IMR-90 (cell line): ENCODE results near the gene ANGEL1. TPM values are rescaled to one million over a fixed set of nuclear protein-coding genes. Genes with fewer than 3 reads are reported as not detected.

Experiments
- ATAC-seq: fragments of 200-7000 bp; cut with Tn5 transposase; 2 replicates; pipeline ENCODE4 v1.9.1; 2020; ENCODE audit warnings: low read depth, mild to moderate bottlenecking, moderate library complexity
- BruUV-seq: library from RNA; stranded (reverse); fragments of 400-500 nt; replicated peaks from 2 replicates; lab custom pipeline; 2021; lab: Mats Ljungman, UMichigan
- CTCF ChIA-PET: fragments of 300-600 bp; formaldehyde crosslinking; extraction: SDS; loops from one replicate; lab custom pipeline; 2021; ENCODE audit warnings: antibody characterized with exemption; lab: Yijun Ruan, JAX
- POLR2A ChIA-PET: fragments of 300-600 bp; sonication (Branson Sonifier 250); formaldehyde crosslinking; loops from one replicate; lab custom pipeline; 2022; ENCODE audit warnings: antibody characterized with exemption; ENCODE audit not compliant: unreplicated experiment; lab: Charles Lee
- DNase-seq: peaks from one replicate; pipeline ENCODE4 v3.0.0; 2013
- H2AFZ ChIP-seq: replicated peaks from 2 replicates; pipeline ENCODE3; 2013; ENCODE audit warnings: low read length, mild to moderate bottlenecking; ENCODE audit not compliant: poor library complexity
- H2AK5ac ChIP-seq: 2 replicates; pipeline ENCODE4 v1.6.1; 2013; ENCODE audit warnings: low read depth, low read length, inconsistent platforms
- H2AK9ac ChIP-seq: replicated peaks from 2 replicates; pipeline ENCODE3; 2013; ENCODE audit warnings: mild to moderate bottlenecking, low read depth, low read length, moderate library complexity; ENCODE audit not compliant: poor library complexity
- H2BK120ac ChIP-seq: 2 replicates; pipeline ENCODE4 v1.6.1; 2013; ENCODE audit warnings: low read depth, low read length, inconsistent platforms
- H2BK15ac ChIP-seq: 3 replicates; pipeline ENCODE4 v1.6.1; 2013; ENCODE audit warnings: low read depth, low read length, inconsistent platforms
- H2BK20ac ChIP-seq: 2 replicates; pipeline ENCODE4 v1.6.1; 2013; ENCODE audit warnings: low read depth, mild to moderate bottlenecking, inconsistent platforms, low read length, moderate library complexity
- H2BK5ac ChIP-seq: 2 replicates; pipeline ENCODE4 v1.6.1; 2013; ENCODE audit warnings: mild to moderate bottlenecking, low read depth, low read length, inconsistent platforms; ENCODE audit not compliant: poor library complexity, severe bottlenecking
- H3K14ac ChIP-seq: replicated peaks from 2 replicates; pipeline ENCODE4 v1.6.1; 2013; ENCODE audit warnings: low read depth, low read length, inconsistent platforms
- H3K18ac ChIP-seq: 2 replicates; pipeline ENCODE4 v1.6.1; 2013; ENCODE audit warnings: low read depth, low read length, control low read depth
- H3K23ac ChIP-seq: 2 replicates; pipeline ENCODE4 v1.6.1; 2013; ENCODE audit warnings: low read depth, low read length, inconsistent platforms
- H3K27ac ChIP-seq: 2 replicates; pipeline ENCODE4 v1.5.1; 2013; ENCODE audit warnings: mild to moderate bottlenecking, control low read depth, low read length; ENCODE audit not compliant: insufficient read depth
- H3K27me3 ChIP-seq: 2 replicates; pipeline ENCODE4 v1.6.1; 2013; ENCODE audit warnings: low read length; ENCODE audit not compliant: control insufficient read depth, insufficient read depth
- H3K36me3 ChIP-seq: 2 replicates; pipeline ENCODE4 v1.6.1; 2013; ENCODE audit warnings: low read length, mixed read lengths; ENCODE audit not compliant: control insufficient read depth, insufficient read depth
- H3K4ac ChIP-seq: 2 replicates; pipeline ENCODE4 v1.6.1; 2013; ENCODE audit warnings: low read depth, low read length, inconsistent platforms
- H3K4me1 ChIP-seq: 2 replicates; pipeline ENCODE4 v1.6.1; 2013; ENCODE audit warnings: low read length, mixed read lengths; ENCODE audit not compliant: control insufficient read depth, insufficient read depth
- H3K4me2 ChIP-seq: 2 replicates; pipeline ENCODE4 v1.6.1; 2013; ENCODE audit warnings: low read depth, mild to moderate bottlenecking, control low read depth, low read length, moderate library complexity
- H3K4me3 ChIP-seq: 2 replicates; pipeline ENCODE4 v1.5.1; 2013; ENCODE audit warnings: low read depth, mild to moderate bottlenecking, control low read depth, low read length, moderate library complexity; ENCODE audit not compliant: insufficient read depth
- H3K56ac ChIP-seq: 2 replicates; pipeline ENCODE4 v1.6.1; 2013; ENCODE audit warnings: low read length, inconsistent platforms; ENCODE audit not compliant: insufficient read depth; ENCODE audit errors: extremely low read depth
- H3K79me1 ChIP-seq, 2 experiments: 2 replicates each; pipeline ENCODE4 v1.6.1; 2013; ENCODE audit warnings: low read length in 2 of 2, inconsistent platforms in 1 of 2, low read depth in 1 of 2
- H3K9ac ChIP-seq: 2 replicates; pipeline ENCODE4 v1.6.1; 2013; ENCODE audit warnings: low read depth, low read length, control low read depth
- H3K9me1 ChIP-seq: 2 replicates; pipeline ENCODE4 v1.6.1; 2013; ENCODE audit warnings: low read length, inconsistent platforms; ENCODE audit not compliant: insufficient read depth
- H3K9me3 ChIP-seq: 2 replicates; pipeline ENCODE4 v1.6.1; 2013; ENCODE audit warnings: low read length; ENCODE audit not compliant: control insufficient read depth, insufficient read depth
- H4K20me1 ChIP-seq: 2 replicates; pipeline ENCODE4 v1.6.1; 2013; ENCODE audit warnings: low read length, inconsistent platforms; ENCODE audit not compliant: insufficient read depth
- H4K5ac ChIP-seq: 2 replicates; pipeline ENCODE4 v1.6.1; 2013; ENCODE audit warnings: mild to moderate bottlenecking, low read depth, low read length, control low read depth
- H4K8ac ChIP-seq, 2 experiments: 2 replicates each; pipeline ENCODE4 v1.6.1; 2013; ENCODE audit warnings: low read depth in 2 of 2, low read length in 2 of 2, control low read depth in 1 of 2, inconsistent platforms in 1 of 2
- H4K91ac ChIP-seq: 2 replicates; pipeline ENCODE4 v1.6.1; 2013; ENCODE audit warnings: low read depth, low read length, inconsistent platforms; ENCODE audit not compliant: insufficient read depth
- BHLHE40 ChIP-seq: fragments of 150-350 bp; IDR thresholded peaks from 2 replicates; pipeline ENCODE4 v1.6.1; 2016; ENCODE audit warnings: mild to moderate bottlenecking, low read depth, low read length
- CEBPB ChIP-seq: IDR thresholded peaks from 2 replicates; pipeline ENCODE4 v1.6.1; 2012; ENCODE audit warnings: low read depth, low read length, improper control_type of control experiment
- FOS ChIP-seq: fragments of 150-350 bp; IDR thresholded peaks from 2 replicates; pipeline ENCODE4 v1.6.1; 2016; ENCODE audit warnings: low read depth, low read length
- MAFK ChIP-seq: IDR thresholded peaks from 2 replicates; pipeline ENCODE4 v1.6.1; 2012; ENCODE audit warnings: low read depth, low read length, improper control_type of control experiment
- MAZ ChIP-seq: IDR thresholded peaks from 2 replicates; pipeline ENCODE4 v1.6.1; 2012; ENCODE audit warnings: low read depth, mild to moderate bottlenecking, low read length, improper control_type of control experiment, moderate library complexity, borderline replicate concordance
- MXI1 ChIP-seq: IDR thresholded peaks from 2 replicates; pipeline ENCODE4 v1.6.1; 2012; ENCODE audit warnings: low read depth, mild to moderate bottlenecking, low read length, moderate library complexity, borderline replicate concordance
- NFE2L2 ChIP-seq: fragments of 150-350 bp; IDR thresholded peaks from 2 replicates; pipeline ENCODE4 v1.6.1; 2016; ENCODE audit warnings: low read depth, mild to moderate bottlenecking, low read length
- POLR2A ChIP-seq: IDR thresholded peaks from 2 replicates; pipeline ENCODE4 v1.6.1; 2012; ENCODE audit warnings: mild to moderate bottlenecking, low read depth, low read length
- RAD21 ChIP-seq: IDR thresholded peaks from 2 replicates; pipeline ENCODE4 v1.6.1; 2012; ENCODE audit warnings: low read length, improper control_type of control experiment
- RCOR1 ChIP-seq: IDR thresholded peaks from 2 replicates; pipeline ENCODE4 v1.6.1; 2012; ENCODE audit warnings: mild to moderate bottlenecking, low read length, improper control_type of control experiment; ENCODE audit not compliant: insufficient replicate concordance
- SMC3 ChIP-seq: fragments of 150-350 bp; IDR thresholded peaks from 2 replicates; pipeline ENCODE4 v1.6.1; 2016; ENCODE audit warnings: low read depth, mild to moderate bottlenecking, antibody characterized with exemption, low read length, moderate library complexity
- WGBS, 2 experiments: methylation state at CpG; one replicate each; pipeline versions ENCODE4 v1.1.5 to v1.1.7; 2013; ENCODE audit warnings: missing lambda C conversion rate in 2 of 2; ENCODE audit not compliant: insufficient read length in 1 of 2; ENCODE audit errors: extremely low coverage in 2 of 2; 5-methylcytosine and 5-hydroxymethylcytosine counted together
- dilution Hi-C: fragments of 300-500 bp; cut with HindIII; formaldehyde crosslinking; loops from one replicate; pipeline ENCODE4 v1.14.3; 2018; ENCODE audit warnings: low sequenced_read_pairs; ENCODE audit not compliant: unreplicated experiment
- in situ Hi-C: fragments of 300-500 bp; cut with MboI; formaldehyde crosslinking; loops from 3 replicates; pipeline ENCODE4 v1.14.3; 2019; ENCODE audit warnings: low sequenced_read_pairs, inconsistent platforms, mixed read lengths
- intact Hi-C: fragments of 100-400 bp; cut with micrococcal nuclease; formaldehyde crosslinking; loops from 2 replicates; pipeline ENCODE4 v1.10.0; 2022
- polyA plus RNA-seq, 3 experiments: library from polyadenylated mRNA; depleted of rRNA; stranded (reverse); fragments of >200 nt; gene quantifications; 2 replicates each; pipeline ENCODE4 v1.2.3, GENCODE V29; 2012; ENCODE audit warnings: low replicate concordance in 1 of 3
- total RNA-seq: library from RNA; depleted of rRNA; stranded (reverse); fragments of >200 nt; gene quantifications from 2 replicates; pipeline ENCODE4 v1.2.3, GENCODE V29; 2012
- TF ChIP-seq, protein P1 (sequence below): conservative IDR thresholded peaks from 2 replicates; pipeline ENCODE4 v1.5.1; 2012; ENCODE audit warnings: mild to moderate bottlenecking, low read depth, low read length, improper control_type of control experiment
- TF ChIP-seq, protein P2 (sequence below): fragments of 150-350 bp; IDR thresholded peaks from 2 replicates; pipeline ENCODE4 v1.6.1; 2017; ENCODE audit warnings: mild to moderate bottlenecking, antibody characterized with exemption, low read length, low read depth

Gene ANGEL1
- total and polyA plus RNA-seq, 2 of the 4 experiments (the other 2 are of a cell fraction), result 4.1 to 10.0 TPM

DNA sequence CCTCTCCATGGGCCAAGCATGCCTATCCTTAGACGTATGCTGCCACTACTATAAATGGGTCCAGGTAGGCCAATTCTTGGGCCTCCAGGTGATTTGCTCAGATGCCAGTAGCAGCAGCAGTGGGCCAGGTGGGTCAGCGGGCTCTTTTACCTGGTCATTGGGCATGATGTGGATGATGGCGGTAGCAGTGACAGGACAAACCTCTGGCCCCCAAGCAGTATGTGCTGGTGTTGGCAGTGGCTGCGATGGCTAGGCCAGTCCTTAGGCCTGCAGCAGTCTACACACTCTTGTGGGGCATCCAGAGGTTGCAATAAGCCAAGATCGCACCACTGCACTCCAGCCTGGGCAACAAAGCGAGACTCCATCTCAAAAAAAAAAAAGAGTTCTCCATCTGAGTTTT is 70.5 kb downstream of the ANGEL1 start:
- Histone ChIP-seq H3K36me3 (no peaks in the 10 kb centered on the region), H4K91ac (no peak overlapping the region), H3K27me3 (no peaks in the 10 kb centered on the region), H3K18ac (no peak overlapping the region), H4K20me1 (no peaks in the 10 kb centered on the region), H3K4ac (no peak overlapping the region), H3K56ac (no peak overlapping the region), H3K14ac (no peak overlapping the region), H3K79me1 (no peaks in the 10 kb centered on the region), H3K9me1 (no peaks in the 10 kb centered on the region), H3K4me2 (no peak overlapping the region), H3K27ac (no peak overlapping the region), H3K4me1 (no peaks in the 10 kb centered on the region), H3K9me3 (peaks cover 3% of the 10 kb centered on the region; the same call in 1 of the 2 replicates), H2BK20ac (no peak overlapping the region), H4K5ac (no peak overlapping the region), H2BK5ac (no peak overlapping the region), H3K9ac (no peak overlapping the region), H2AK9ac (no peak overlapping the region), H3K23ac (no peak overlapping the region), H2BK15ac (no peak overlapping the region), H2AK5ac (no peak overlapping the region), H2BK120ac (no peak overlapping the region), H2AFZ (no peak overlapping the region), H4K8ac (no peak overlapping the region), H3K4me3 (no peak overlapping the region)
- TF ChIP-seq MAFK (no peak), MXI1 (no peak), FOS (no peak), RAD21 (no peak), MAZ (no peak), NFE2L2 (no peak), SMC3 (no peak), BHLHE40 (no peak), POLR2A (no peak), RCOR1 (no peak), CEBPB (no peak)
- TF ChIP-seq, protein P1, sequence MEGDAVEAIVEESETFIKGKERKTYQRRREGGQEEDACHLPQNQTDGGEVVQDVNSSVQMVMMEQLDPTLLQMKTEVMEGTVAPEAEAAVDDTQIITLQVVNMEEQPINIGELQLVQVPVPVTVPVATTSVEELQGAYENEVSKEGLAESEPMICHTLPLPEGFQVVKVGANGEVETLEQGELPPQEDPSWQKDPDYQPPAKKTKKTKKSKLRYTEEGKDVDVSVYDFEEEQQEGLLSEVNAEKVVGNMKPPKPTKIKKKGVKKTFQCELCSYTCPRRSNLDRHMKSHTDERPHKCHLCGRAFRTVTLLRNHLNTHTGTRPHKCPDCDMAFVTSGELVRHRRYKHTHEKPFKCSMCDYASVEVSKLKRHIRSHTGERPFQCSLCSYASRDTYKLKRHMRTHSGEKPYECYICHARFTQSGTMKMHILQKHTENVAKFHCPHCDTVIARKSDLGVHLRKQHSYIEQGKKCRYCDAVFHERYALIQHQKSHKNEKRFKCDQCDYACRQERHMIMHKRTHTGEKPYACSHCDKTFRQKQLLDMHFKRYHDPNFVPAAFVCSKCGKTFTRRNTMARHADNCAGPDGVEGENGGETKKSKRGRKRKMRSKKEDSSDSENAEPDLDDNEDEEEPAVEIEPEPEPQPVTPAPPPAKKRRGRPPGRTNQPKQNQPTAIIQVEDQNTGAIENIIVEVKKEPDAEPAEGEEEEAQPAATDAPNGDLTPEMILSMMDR, result no peak
- TF ChIP-seq, protein P2, sequence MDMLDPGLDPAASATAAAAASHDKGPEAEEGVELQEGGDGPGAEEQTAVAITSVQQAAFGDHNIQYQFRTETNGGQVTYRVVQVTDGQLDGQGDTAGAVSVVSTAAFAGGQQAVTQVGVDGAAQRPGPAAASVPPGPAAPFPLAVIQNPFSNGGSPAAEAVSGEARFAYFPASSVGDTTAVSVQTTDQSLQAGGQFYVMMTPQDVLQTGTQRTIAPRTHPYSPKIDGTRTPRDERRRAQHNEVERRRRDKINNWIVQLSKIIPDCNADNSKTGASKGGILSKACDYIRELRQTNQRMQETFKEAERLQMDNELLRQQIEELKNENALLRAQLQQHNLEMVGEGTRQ, result no peak
- in situ Hi-C loops, result no loop called here
- WGBS, 2 experiments, result no CpG with 5 or more reads among the region's 6 CpGs
- ChIA-PET POLR2A (no interaction called here), CTCF (interaction anchor here (0.6 kb wide), 1 partner anchor 41 kb away, joined by 5 read pairs; no protein-coding TSS in a partner anchor)
- intact Hi-C loops, result no loop called here
- no TSS peak for BruUV-seq
- ATAC-seq, result no peak
- DNase-seq, result no peak
- dilution Hi-C loops, result no loop called here
